ENCODE measurements around the gene KCNG4.
"Not testable (repeated sequence)": the region's sequence is repeated elsewhere in the genome, so short reads cannot be mapped to it uniquely, and the experiment has no call there.

Gene KCNG4

GRCh38 chr16:84233748-84234147, 6.1 kb downstream of the KCNG4 start:
- no peak for DNase-seq

- no peak for DNase-seq
Observed at GRCh38 chr16:84232969-84233368, 6.8 kb downstream of the KCNG4 start.

DNA sequence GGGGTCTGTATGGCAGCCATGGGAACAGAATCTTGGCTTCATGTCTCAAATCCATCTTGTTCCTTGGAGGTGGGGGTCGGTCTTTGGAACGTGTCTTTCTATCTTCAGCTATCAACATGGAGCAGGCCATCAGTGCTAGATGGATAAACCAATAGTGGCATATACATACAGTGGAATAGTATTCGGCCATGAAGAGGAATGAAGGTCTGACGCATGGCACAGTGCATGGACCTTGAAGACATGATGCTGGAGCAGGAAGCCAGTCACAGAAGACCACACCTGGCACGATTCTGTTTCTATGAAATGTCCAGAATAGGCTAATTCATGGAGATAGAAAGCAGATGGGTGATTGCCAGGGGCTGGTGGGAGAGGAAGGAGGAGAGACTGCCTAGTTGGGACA, 7.8 kb downstream of the KCNG4 start:
- no peak for DNase-seq

GRCh38 chr16:84229471-84229870, 10.3 kb downstream of the KCNG4 start:
- no peak for DNase-seq

- no peak for DNase-seq
Observed at GRCh38 chr16:84228256-84228838, 11.5 kb downstream of the KCNG4 start.

GRCh38 chr16:84227548-84227947, 12.3 kb downstream of the KCNG4 start:
- no peak for DNase-seq

DNA sequence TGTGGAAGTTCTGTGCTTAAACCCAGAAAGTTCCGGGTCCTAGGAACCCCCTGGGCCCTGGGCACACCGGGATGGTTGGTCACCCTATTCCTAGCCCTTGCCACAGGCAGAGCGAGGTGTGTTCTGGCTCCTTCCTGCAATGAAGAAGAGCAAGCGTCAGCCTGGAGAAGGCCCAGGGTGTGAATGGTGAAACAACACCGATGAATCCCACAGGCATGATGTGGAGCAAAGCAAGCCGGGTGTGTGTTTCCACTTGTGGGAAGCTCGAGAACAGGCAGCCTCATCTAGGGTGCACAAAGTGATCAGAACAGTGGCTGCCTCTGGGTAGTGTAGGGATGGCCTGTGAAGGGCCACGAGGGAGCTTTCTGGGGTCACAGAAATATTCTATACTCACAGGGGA, 13.8 kb downstream of the KCNG4 start:
- no peak for DNase-seq

- no peak for DNase-seq
Observed at GRCh38 chr16:84225571-84225970, 14.2 kb downstream of the KCNG4 start.

- no peak for DNase-seq
Observed at GRCh38 chr16:84225126-84225525, 14.7 kb downstream of the KCNG4 start.

DNA sequence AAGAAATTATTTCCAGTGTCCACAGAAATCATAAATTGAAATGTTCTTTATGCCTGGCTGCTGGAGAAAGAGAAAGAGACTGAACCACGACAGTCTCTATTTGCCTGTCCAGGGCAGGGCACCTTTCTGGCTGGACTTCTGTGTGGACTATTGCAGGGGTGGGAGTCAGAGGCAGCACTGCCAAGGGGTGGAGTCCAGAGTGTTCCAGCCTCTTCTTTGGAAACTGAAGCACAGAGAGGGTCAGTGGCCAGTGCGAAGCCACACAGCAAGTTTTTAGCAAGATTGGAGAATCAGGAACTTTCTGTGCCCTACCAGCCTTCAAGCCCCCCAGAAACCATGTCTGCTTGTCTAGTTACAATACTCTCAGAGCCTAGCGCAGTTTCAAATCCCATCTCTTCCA, 15.3 kb downstream of the KCNG4 start:
- no peak for DNase-seq

- no peak for DNase-seq
Observed at GRCh38 chr16:84223456-84223855, 16.4 kb downstream of the KCNG4 start.

GRCh38 chr16:84220851-84221250, 19.0 kb downstream of the KCNG4 start:
- DNase-seq, result no peak

DNA sequence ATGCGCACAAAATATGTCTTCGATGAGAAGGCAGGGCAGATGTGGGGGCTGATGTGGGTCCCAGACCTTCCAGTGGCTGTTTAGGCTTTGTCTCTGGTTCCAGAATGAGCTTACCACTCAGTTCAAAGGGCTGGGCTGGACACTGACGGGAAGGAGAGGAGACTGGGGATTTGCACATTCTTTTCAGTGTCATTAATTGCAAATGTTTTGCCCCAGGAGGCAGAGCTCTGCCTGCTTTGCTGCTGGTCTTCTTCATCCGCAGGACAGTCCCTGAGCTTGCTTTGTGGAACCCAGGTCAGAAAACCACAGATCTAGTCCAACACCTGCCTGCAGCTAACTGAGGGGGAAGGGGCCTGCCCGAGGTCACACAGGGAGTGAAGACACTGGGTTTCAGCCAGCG, 20.9 kb downstream of the KCNG4 start:
- DNase-seq, result no peak

DNA sequence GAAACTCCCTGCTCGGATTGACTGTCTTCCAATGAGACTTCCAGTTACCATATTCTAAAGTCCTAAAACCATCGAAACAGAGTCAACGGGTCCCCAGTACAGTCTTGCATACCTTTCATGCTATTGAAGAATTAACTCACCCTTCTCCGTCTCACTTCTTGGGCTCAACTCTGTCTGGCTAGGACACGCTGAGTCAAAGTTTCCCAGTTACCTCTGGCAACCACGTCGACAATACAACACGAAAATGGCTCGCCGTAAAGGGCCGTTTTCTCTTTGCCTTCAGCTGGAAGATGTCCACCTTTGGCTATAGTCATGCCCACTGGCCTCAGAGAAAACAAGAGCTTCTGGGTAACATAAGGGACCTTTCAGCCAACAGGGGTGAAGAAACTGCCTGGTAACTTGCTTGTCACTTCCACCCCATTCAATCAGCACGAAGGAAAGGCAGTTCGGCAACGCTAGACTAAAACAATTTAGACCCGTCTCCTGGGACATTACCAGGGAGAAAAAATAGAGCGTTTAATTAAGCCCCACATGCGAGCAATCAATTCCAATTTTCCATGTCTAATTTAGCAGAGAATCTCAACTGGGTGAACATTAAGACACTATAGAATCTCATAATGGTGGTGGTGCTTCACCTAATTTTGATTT, 21.5 kb downstream of the KCNG4 start:
- DNase-seq, result no peak

- DNase-seq, result not testable (repeated sequence)
Observed at GRCh38 chr16:84216144-84216543, 23.7 kb downstream of the KCNG4 start.

DNA sequence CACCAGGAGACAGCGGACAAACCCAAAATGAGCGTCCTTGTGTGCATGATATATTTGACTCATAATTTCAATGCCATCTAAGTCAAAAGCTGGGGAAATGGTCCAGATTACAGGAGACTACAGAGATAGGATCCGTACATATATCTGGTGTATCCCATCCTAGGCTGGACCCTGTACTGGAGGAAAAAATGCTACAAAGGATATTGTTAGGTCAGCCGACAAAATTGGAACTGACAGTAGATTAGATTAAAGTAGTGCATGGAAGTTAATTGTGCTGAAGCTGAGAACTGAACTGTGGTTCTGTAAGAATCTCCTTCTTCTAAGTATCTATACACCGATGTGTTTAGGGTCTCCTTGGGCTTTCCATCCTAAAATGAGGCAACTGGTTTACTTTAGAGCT, 24.3 kb downstream of the KCNG4 start:
- no peak for DNase-seq

DNA sequence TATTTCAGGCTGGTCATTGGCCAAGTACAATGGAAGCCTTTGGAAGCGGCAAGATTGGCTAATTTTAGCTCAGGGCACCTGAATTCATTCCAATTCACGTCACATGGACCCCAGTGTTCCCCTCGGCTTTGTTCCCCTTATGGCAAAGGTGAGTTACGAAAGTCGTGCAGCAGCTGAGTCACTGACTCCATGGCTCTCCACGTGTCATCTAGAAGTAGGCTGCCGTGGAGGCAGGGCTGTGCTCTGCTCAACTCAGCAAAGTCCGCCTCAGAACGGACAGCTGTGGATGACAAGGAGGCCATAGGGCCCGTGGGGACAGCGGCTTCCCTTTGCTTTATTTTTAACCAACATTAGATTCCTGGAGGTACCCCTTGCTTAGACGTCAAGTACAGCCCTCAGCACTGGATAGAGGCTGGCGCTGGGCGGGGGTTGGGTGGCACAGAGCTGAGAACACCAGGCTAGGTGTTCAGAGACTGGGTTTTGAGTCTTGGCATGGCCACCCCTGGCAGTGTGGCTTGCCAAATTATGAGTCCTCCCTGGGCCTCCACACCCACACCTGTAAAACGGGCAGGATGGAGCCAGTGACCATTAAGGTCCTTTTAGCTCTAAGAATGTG, 25.3 kb downstream of the KCNG4 start:
- DNase-seq, result no peak

DNA sequence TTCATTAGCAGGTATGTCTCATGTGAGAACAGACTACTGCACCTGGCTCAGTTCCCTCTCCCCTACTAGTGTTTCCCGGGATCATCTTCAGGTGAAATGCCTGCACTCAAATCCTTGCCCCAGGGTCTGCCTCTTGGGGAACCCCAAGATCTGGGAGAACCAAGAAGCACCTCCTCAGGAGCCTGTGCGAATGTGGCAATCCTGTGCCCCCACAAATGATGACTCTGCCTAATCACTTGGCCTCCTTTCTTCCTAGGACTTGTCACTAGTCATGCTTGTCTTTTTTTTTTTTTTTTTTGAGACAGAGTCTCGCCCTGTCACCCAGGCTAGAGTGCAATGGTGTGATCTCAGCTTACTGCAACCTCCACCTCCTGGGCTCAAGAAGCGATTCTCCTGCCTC, 27.2 kb downstream of the KCNG4 start:
- no peak for DNase-seq

DNA sequence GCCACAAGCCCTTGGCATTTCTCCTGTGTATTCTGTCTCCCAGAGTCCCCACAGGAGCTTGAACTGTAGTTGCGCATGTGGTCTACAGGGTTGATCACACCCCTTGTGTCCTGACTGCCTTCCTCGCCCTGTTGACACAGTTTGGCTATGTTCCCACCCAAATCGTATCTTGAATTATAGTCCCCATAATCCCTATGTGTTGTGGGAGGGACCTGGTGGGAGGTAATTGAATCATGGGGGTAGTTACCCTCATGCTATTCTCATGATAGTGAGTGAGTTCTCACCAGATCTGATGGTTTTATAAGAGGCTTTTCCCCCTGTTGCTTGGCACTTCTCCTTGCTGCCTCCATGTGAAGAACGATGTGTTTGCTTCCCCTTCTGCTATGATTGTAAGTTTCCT, 27.7 kb downstream of the KCNG4 start:
- DNase-seq, result no peak

GRCh38 chr16:84209989-84210388, 29.8 kb downstream of the KCNG4 start:
- DNase-seq, result no peak

DNA sequence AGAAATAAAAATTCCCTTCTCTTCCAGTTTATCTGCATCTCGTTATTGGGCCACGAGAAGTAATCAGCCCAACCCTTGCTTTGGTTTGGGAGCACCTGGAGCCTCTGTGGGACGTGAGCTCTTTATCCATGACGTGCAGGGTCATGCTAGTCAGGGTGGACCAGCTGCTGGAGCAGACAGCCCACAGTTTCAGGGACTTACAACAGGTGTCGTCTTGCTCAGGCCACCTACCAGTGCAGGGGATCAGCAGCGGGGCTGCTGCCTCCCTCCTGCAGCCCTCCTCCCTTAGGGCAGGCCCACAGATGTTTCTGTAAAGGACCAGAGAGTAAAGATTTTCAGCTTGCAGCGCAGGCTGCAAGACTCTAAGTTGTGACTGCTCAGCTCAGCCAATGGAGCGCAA, 31.9 kb downstream of the KCNG4 start:
- DNase-seq, result no peak

DNA sequence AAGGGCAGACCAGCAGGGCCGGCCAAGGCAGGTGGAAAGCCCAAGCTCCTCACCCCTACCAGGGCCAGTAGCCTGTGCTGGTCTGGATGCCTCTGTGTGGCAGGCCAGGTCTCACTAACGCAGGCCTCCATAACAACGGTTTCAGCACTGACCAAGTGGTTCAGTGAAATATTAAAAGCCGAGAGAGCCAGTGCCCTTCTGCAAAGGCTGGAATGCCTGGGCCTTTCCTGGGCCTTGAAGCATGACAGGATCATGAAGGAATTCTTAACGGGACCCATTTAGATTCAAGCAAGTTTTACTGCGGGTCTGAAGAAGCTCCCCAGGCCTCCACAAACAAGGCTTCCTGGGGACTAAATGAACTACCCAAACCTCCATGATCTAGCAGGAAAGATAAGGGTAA, 32.6 kb downstream of the KCNG4 start:
- DNase-seq, result no peak

- DNase-seq, result no peak
Observed at GRCh38 chr16:84205976-84206691, 33.7 kb downstream of the KCNG4 start.

DNA sequence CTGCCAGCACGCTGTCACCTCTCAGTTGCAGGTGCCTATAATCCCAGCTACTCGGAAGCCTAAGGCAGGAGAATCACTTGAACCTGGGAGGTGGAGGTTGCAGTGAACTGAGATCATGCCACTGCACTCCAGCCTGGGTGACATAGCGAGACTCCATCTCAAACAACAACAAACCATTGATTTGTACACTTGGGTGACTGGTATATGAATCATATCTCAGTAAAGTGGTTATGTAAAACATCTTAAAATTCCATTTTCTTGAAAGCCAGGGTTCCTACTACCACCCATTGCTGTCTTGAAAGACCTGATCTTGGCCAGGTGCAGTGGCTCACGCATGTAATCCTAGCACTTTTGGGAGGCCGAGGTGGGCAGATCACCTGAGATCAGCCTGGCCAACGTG, 34.7 kb downstream of the KCNG4 start:
- DNase-seq, result not testable (repeated sequence)

Measured in GDM1 (cell line).